CD14-positive monocyte (primary cell): ENCODE measurements around the gene SHQ1. TPM values are rescaled to one million over a fixed set of nuclear protein-coding genes. Genes with fewer than 3 reads are reported as not detected.

Source experiments
- DNase-seq, 3 donors: peaks; one replicate each; pipeline ENCODE4 v3.0.0-alpha.2; 2011 to 2022
- H2AFZ ChIP-seq: 2 replicates; pipeline ENCODE4 v1.6.0; 2012; ENCODE audit warnings: mild to moderate bottlenecking, low read depth, low read length, inconsistent platforms; ENCODE audit not compliant: insufficient read depth, poor library complexity, severe bottlenecking
- H3K27ac ChIP-seq, 2 donors: 1 replicate in 1 of 2; 2 replicates in 1 of 2; pipeline ENCODE4 v1.5.1; 2012 to 2013; ENCODE audit warnings: low read length in 2 of 2, control low read depth in 1 of 2, inconsistent platforms in 1 of 2, low read depth in 1 of 2, mild to moderate bottlenecking in 1 of 2
- H3K27me3 ChIP-seq, 2 donors: one replicate each; pipeline versions ENCODE4 v1.6.0 to v1.6.1; 2011 to 2013; ENCODE audit warnings: low read length in 2 of 2; ENCODE audit not compliant: control insufficient read depth in 2 of 2, insufficient read depth in 2 of 2
- H3K36me3 ChIP-seq, 2 donors: replicated peaks in 1 of 2; 1 replicate in 1 of 2; 2 replicates in 1 of 2; pipeline versions ENCODE4 v1.5.1 to v1.6.1; 2012 to 2013; ENCODE audit warnings: low read length in 2 of 2, control low read depth in 1 of 2, inconsistent platforms in 1 of 2, mild to moderate bottlenecking in 1 of 2; ENCODE audit not compliant: insufficient read depth in 2 of 2, control insufficient read depth in 1 of 2
- H3K4me1 ChIP-seq, 2 donors: 1 replicate in 1 of 2; 2 replicates in 1 of 2; pipeline versions ENCODE4 v1.5.1 to v1.6.1; 2012 to 2013; ENCODE audit warnings: low read length in 2 of 2, control low read depth in 1 of 2, inconsistent platforms in 1 of 2, mild to moderate bottlenecking in 1 of 2, moderate library complexity in 1 of 2; ENCODE audit not compliant: insufficient read depth in 2 of 2, control insufficient read depth in 1 of 2
- H3K4me2 ChIP-seq: replicated peaks from 2 replicates; pipeline ENCODE3; 2012; ENCODE audit warnings: low read length, moderate library complexity, mild to moderate bottlenecking; ENCODE audit not compliant: poor library complexity, severe bottlenecking; ENCODE audit errors: extremely low read depth
- H3K4me3 ChIP-seq, 3 experiments: fragments of 200-600 bp in 1 of 3; sonication (generic) in 1 of 3; replicated peaks in 1 of 3; 1 replicate in 2 of 3; 2 replicates in 1 of 3; pipeline ENCODE4 v1.5.1; 2011 to 2013; ENCODE audit warnings: low read length in 3 of 3, mild to moderate bottlenecking in 3 of 3, control low read depth in 2 of 3, low read depth in 2 of 3, inconsistent platforms in 1 of 3, moderate library complexity in 1 of 3
- H3K79me2 ChIP-seq: 2 replicates; pipeline ENCODE4 v1.6.0; 2012; ENCODE audit warnings: mild to moderate bottlenecking, control low read depth, inconsistent platforms, low read length, moderate library complexity; ENCODE audit not compliant: insufficient read depth
- H3K9ac ChIP-seq: 2 replicates; pipeline ENCODE4 v1.6.0; 2017; ENCODE audit warnings: low read length, mild to moderate bottlenecking; ENCODE audit not compliant: insufficient read depth, poor library complexity, severe bottlenecking
- H3K9me3 ChIP-seq, 2 donors: replicated peaks in 1 of 2; 1 replicate in 1 of 2; 2 replicates in 1 of 2; pipeline versions ENCODE4 v1.5.1 to v1.6.1; 2012 to 2013; ENCODE audit warnings: low read length in 2 of 2, control low read depth in 1 of 2; ENCODE audit not compliant: control insufficient read depth in 1 of 2, insufficient read depth in 1 of 2
- H4K20me1 ChIP-seq: 2 replicates; pipeline ENCODE4 v1.6.0; 2012; ENCODE audit warnings: mild to moderate bottlenecking, low read length, control low read depth, moderate library complexity; ENCODE audit not compliant: insufficient read depth
- H3K27ac Mint-ChIP-seq, 7 donors: one replicate each; pipeline ENCODE4 v1.8.0; 2020; ENCODE audit warnings: mild to moderate bottlenecking in 7 of 7, mixed read lengths in 7 of 7, moderate library complexity in 6 of 7, inconsistent platforms in 2 of 7
- H3K27me3 Mint-ChIP-seq, 3 donors: one replicate each; pipeline ENCODE4 v1.8.0; 2021 to 2022; ENCODE audit warnings: low read depth in 3 of 3, mild to moderate bottlenecking in 3 of 3, mixed read lengths in 3 of 3, moderate library complexity in 3 of 3, inconsistent platforms in 1 of 3
- H3K36me3 Mint-ChIP-seq, 2 donors: one replicate each; pipeline ENCODE4 v1.8.0; 2020; ENCODE audit warnings: mixed read lengths in 2 of 2, inconsistent platforms in 1 of 2, mild to moderate bottlenecking in 1 of 2
- H3K4me1 Mint-ChIP-seq: one replicate; pipeline ENCODE4 v1.8.0; 2020; ENCODE audit warnings: mild to moderate bottlenecking, mixed read lengths
- H3K4me3 Mint-ChIP-seq, 2 donors: one replicate each; pipeline ENCODE4 v1.8.0; 2020; ENCODE audit warnings: mild to moderate bottlenecking in 2 of 2, mixed read lengths in 2 of 2, moderate library complexity in 1 of 2
- H3K9me3 Mint-ChIP-seq, 7 donors: one replicate each; pipeline ENCODE4 v1.8.0; 2020 to 2022; ENCODE audit warnings: mixed read lengths in 7 of 7, mild to moderate bottlenecking in 6 of 7, moderate library complexity in 6 of 7, inconsistent platforms in 2 of 7
- CTCF ChIP-seq: fragments of 200-600 bp; IDR thresholded peaks from one replicate; pipeline ENCODE4 v1.8.0; 2022; ENCODE audit warnings: antibody characterized with exemption, mild to moderate bottlenecking
- WGBS: methylation state at CpG from one replicate; pipeline ENCODE4 v1.1.5; 2013; ENCODE audit warnings: missing lambda C conversion rate; ENCODE audit not compliant: insufficient coverage; 5-methylcytosine and 5-hydroxymethylcytosine counted together
- intact Hi-C, 2 donors: fragments of 100-400 bp; cut with micrococcal nuclease; formaldehyde crosslinking; loops; one replicate each; pipeline versions ENCODE4 v1.15.0 to v1.15.1; 2023
- polyA plus RNA-seq, 3 donors: library from polyadenylated mRNA; depleted of rRNA in 1 of 3; unstranded in 2 of 3; stranded (reverse) in 1 of 3; fragments of 300-500 nt in 2 of 3; fragments of >200 nt in 1 of 3; fragmentation: Illumina TruSeq in 2 of 3; gene quantifications; 1 replicate in 2 of 3; 2 replicates in 1 of 3; pipeline ENCODE4 v1.2.3, GENCODE V29; 2012 to 2021

The SHQ1 gene
- polyA plus RNA-seq, 3 donors, result 3.5 to 31.6 (median 8.2) TPM

- intact Hi-C loops, result no loop called here
- Histone ChIP-seq H3K4me1 (no peaks in the 10 kb centered on the region), H2AFZ (no peak overlapping the region), H3K9ac (no peak overlapping the region), H3K36me3 (peaks cover 3 to 35% of the 10 kb centered on the region in 2 donors), H3K4me3 (no peak overlapping the region), H3K79me2 (no peaks in the 10 kb centered on the region), H3K27me3 (peaks cover 6 to 9% of the 10 kb centered on the region in 2 donors), H3K27ac (no peak overlapping the region), H4K20me1 (no peaks in the 10 kb centered on the region), H3K4me2 (no peak overlapping the region), H3K9me3 (no peaks in the 10 kb centered on the region)
- Mint-ChIP-seq H3K27me3 (peaks cover 11 to 23% (median 11%) of the 10 kb centered on the region in 3 donors), H3K36me3 (peaks cover 60 to 71% of the 10 kb centered on the region in 2 donors), H3K9me3 (no peaks in the 10 kb centered on the region), H3K4me1 (peaks cover 7% of the 10 kb centered on the region), H3K4me3 (no peak overlapping the region), H3K27ac (no peak overlapping the region)
- TF ChIP-seq CTCF, result no peak
- no peak for DNase-seq
- WGBS, result 89% methylated on average over 5 of the region's 8 CpGs
These were observed 84.3 kb downstream of the SHQ1 start for GRCh38 chr3:72763751-72764440.

DNA sequence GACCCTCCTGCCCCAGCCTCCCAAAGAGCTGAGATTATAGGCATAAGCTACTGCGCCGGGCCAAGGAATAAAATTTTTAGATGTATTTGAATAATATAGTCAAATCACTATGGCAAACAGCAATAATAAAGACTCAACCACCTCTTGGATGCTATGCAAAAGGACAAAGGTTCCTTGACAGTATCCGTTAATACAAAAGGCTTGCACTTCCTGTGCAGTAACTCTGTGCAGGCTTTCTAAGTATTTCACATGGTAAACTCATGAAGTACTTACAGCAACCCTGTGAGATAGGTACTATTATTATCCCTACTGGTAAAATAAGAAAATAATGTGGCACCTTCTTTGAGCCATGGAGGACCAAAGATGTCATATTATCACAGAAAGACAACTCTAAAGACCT, 86.8 kb downstream of the SHQ1 start:
- peaks cover 16 to 34% (median 18%) of the 10 kb centered on the region in 3 donors for H3K27me3 Mint-ChIP-seq
- H3K27ac ChIP-seq, result no peak overlapping the region
- H2AFZ ChIP-seq, result no peak overlapping the region
- no peak for TF ChIP-seq CTCF
- H3K79me2 ChIP-seq, result no peaks in the 10 kb centered on the region
- no peaks in the 10 kb centered on the region for H3K9me3 Mint-ChIP-seq
- intact Hi-C loops, result no loop called here
- H3K9ac ChIP-seq, result no peak overlapping the region
- H3K4me3 ChIP-seq, result no peak overlapping the region
- H4K20me1 ChIP-seq, result no peaks in the 10 kb centered on the region
- H3K4me1 ChIP-seq, result peaks cover 11 to 12% of the 10 kb centered on the region in 2 donors
- no peak overlapping the region for H3K4me2 ChIP-seq
- peaks cover 14 to 17% of the 10 kb centered on the region in 2 donors for H3K27me3 ChIP-seq
- no CpG with 5 or more reads among the region's 3 CpGs for WGBS
- H3K36me3 Mint-ChIP-seq, result peaks cover 58 to 61% of the 10 kb centered on the region in 2 donors
- H3K4me1 Mint-ChIP-seq, result peaks cover 20% of the 10 kb centered on the region
- no peaks in the 10 kb centered on the region for H3K9me3 ChIP-seq
- no peak overlapping the region for H3K27ac Mint-ChIP-seq
- DNase-seq, result no peak
- peaks cover 0 to 15% of the 10 kb centered on the region in 2 donors for H3K36me3 ChIP-seq
- no peak overlapping the region for H3K4me3 Mint-ChIP-seq
